GM23248 (cell line): ENCODE measurements around the gene PPP1R2B.

Source experiments
- EZH2 ChIP-seq: fragments of 200-600 bp; sonication (generic); IDR thresholded peaks from 2 replicates; pipeline ENCODE4 v1.6.1; 2018; ENCODE audit warnings: antibody characterized with exemption, mild to moderate bottlenecking; ENCODE audit not compliant: insufficient read depth, poor library complexity, severe bottlenecking
- EZH2phosphoT487 ChIP-seq: fragments of 200-600 bp; sonication (generic); IDR thresholded peaks from 2 replicates; pipeline ENCODE4 v1.6.1; 2018; ENCODE audit warnings: antibody characterized with exemption, moderate library complexity, mild to moderate bottlenecking, low read depth; ENCODE audit not compliant: insufficient read depth

DNA sequence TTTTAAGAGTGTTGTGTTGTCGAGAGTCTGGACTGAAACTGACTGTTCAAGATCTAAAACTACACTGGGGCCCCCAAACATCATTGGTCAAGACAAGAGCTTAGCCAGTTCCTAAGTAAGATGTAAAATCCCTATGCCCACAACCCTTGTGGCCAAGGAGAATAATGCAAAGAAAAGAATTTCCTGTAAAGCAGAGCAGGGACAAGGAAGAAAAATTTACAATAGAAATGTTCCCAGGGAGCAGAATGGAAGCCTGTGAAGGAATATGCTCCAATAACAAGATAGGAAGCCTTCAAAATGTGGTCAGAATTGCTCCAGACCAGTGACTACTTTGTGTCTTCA is 20.4 kb downstream of the PPP1R2B start:
- TF ChIP-seq EZH2phosphoT487, result no peak
- no peak for TF ChIP-seq EZH2
